Neural progenitor cell (in vitro differentiated cells): ENCODE measurements around the gene ABTB2.

ENCODE experiments used
- EZH2 ChIP-seq: fragments of 200-600 bp; sonication (generic); IDR thresholded peaks from 2 replicates; pipeline ENCODE4 v1.6.1; 2017; ENCODE audit warnings: antibody characterized with exemption, mild to moderate bottlenecking, moderate library complexity
- TF ChIP-seq, protein P1 (sequence below): fragments of 200-600 bp; sonication (generic); IDR thresholded peaks from 2 replicates; pipeline ENCODE4 v1.5.1; 2017; ENCODE audit warnings: antibody characterized with exemption, mild to moderate bottlenecking

- TF ChIP-seq, protein P1, sequence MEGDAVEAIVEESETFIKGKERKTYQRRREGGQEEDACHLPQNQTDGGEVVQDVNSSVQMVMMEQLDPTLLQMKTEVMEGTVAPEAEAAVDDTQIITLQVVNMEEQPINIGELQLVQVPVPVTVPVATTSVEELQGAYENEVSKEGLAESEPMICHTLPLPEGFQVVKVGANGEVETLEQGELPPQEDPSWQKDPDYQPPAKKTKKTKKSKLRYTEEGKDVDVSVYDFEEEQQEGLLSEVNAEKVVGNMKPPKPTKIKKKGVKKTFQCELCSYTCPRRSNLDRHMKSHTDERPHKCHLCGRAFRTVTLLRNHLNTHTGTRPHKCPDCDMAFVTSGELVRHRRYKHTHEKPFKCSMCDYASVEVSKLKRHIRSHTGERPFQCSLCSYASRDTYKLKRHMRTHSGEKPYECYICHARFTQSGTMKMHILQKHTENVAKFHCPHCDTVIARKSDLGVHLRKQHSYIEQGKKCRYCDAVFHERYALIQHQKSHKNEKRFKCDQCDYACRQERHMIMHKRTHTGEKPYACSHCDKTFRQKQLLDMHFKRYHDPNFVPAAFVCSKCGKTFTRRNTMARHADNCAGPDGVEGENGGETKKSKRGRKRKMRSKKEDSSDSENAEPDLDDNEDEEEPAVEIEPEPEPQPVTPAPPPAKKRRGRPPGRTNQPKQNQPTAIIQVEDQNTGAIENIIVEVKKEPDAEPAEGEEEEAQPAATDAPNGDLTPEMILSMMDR = no peak
- no peak for TF ChIP-seq EZH2
Observed at GRCh38 chr11:34292111-34292510, 65.7 kb downstream of the ABTB2 start.
